Stomach (tissue), 4 donors: ENCODE data around the gene GRAMD2B.

Source experiments
- CTCF ChIP-seq, 7 experiments: fragments of 450-650 bp in 4 of 7; fragments of 200-600 bp in 3 of 7; sonication (generic) in 3 of 7; IDR thresholded peaks; one replicate each; pipeline ENCODE4 v1.5.1; 2016 to 2019; ENCODE audit warnings: antibody characterized with exemption in 7 of 7, control low read depth in 2 of 7, mild to moderate bottlenecking in 1 of 7
- POLR2A ChIP-seq, 4 donors: fragments of 450-650 bp; IDR thresholded peaks; one replicate each; pipeline ENCODE4 v1.6.1; 2016; ENCODE audit warnings: antibody characterized with exemption in 4 of 4, control low read depth in 2 of 4, mild to moderate bottlenecking in 1 of 4, moderate library complexity in 1 of 4
- POLR2AphosphoS5 ChIP-seq, 3 donors: sonication (generic); formaldehyde crosslinking; IDR thresholded peaks; one replicate each; pipeline ENCODE4 v1.6.1; 2016; ENCODE audit warnings: antibody characterized with exemption in 3 of 3

GRCh38 chr5:126385524-126386502 is 37.4 kb upstream of the GRAMD2B start:
- TF ChIP-seq CTCF (IDR thresholded peaks at IDR 0.05) = no peak
- TF ChIP-seq POLR2A (IDR thresholded peaks at IDR 0.05) = no peak
- no peak for TF ChIP-seq POLR2AphosphoS5 (IDR thresholded peaks at IDR 0.05)
